KOPT-K1 (cell line): ENCODE measurements around the gene GEMIN5.
"Not testable (repeated sequence)": the region's sequence is repeated elsewhere in the genome, so short reads cannot be mapped to it uniquely, and the experiment has no call there.

Experiments used
- H3K27ac ChIP-seq: fragments of 200-600 bp; sonication (generic); 2 replicates; pipeline ENCODE4 v1.5.1; 2016; ENCODE audit warnings: antibody characterized with exemption, mild to moderate bottlenecking, low read depth, low read length; ENCODE audit not compliant: poor library complexity, severe bottlenecking
- H3K36me3 ChIP-seq: fragments of 200-600 bp; sonication (generic); 2 replicates; pipeline ENCODE4 v1.5.1; 2017; ENCODE audit warnings: antibody characterized with exemption, mild to moderate bottlenecking, low read length, moderate library complexity; ENCODE audit not compliant: insufficient read depth
- H3K9me3 ChIP-seq: fragments of 200-600 bp; sonication (generic); 2 replicates; pipeline ENCODE4 v1.5.1; 2017; ENCODE audit warnings: antibody characterized with exemption, low read length, mild to moderate bottlenecking; ENCODE audit not compliant: insufficient read depth, poor library complexity, severe bottlenecking

Gene GEMIN5

DNA sequence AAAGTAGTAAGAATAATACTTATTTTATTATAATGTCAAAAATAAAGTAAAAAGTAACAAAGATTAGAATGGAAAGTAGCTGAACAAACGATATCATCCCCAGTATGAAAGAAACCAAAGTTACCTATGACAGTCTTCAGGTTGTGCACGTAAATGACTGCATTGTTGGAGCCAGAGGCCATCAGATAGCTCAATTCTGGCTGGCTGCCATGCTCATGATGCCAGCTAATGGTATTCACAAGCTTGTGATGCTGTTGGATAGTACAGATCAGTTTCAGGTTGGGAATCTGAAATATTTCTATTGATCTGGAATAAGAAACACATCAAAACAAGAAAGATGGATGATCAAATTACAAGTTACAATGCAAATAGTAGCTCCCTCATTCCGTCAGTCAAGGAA lies 21.1 kb downstream of the GEMIN5 start:
- Histone ChIP-seq H3K36me3 (peaks cover 97% of the 10 kb centered on the region), H3K9me3 (no peaks in the 10 kb centered on the region), H3K27ac (no peak overlapping the region)

DNA sequence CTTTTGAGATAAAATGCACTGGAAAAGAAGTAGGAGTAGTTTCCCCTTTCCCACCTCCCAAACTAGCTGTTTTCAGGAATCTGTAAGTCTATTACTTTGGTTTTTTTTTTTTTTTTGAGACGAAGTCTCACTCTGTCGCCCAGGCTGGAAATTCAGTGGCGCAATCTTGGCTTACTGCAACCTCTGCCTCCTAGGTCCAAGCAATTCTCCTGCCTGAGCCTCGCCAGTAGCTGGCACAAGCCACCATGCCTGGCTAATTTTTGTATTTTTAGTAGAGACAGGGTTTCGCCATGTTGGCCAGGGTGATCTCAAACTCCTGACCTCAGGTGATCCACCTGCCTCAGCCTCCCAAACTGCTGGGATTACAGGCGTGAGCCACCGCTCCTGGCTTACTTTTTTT lies 32.4 kb downstream of the GEMIN5 start:
- H3K27ac ChIP-seq, result not testable (repeated sequence)
- peaks cover 98% of the 10 kb centered on the region for H3K36me3 ChIP-seq

DNA sequence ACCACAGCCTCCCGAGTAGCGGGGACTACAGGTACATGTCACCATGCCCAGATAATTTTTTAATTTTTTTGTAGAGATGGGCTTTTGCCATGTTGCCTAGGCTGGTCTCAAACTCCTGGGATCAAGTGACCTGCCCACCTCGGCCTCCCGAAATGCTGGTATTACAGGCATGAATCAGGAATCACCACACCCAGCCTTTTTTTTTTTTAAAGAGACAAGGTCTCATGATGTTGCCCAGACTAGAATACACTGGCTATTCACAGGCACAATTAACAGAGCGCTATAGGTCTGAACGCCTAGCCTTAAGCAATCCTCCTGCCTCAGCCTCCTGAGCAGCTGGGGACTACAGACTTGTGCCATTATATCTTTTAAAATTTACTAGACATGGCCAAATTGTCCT lies 36.1 kb downstream of the GEMIN5 start:
- Histone ChIP-seq H3K9me3 (no peaks in the 10 kb centered on the region), H3K36me3 (peaks cover 98% of the 10 kb centered on the region)

More for the DNA sequence above, 32.4 kb downstream of the GEMIN5 start:
- H3K9me3 ChIP-seq, result not testable (repeated sequence)

DNA sequence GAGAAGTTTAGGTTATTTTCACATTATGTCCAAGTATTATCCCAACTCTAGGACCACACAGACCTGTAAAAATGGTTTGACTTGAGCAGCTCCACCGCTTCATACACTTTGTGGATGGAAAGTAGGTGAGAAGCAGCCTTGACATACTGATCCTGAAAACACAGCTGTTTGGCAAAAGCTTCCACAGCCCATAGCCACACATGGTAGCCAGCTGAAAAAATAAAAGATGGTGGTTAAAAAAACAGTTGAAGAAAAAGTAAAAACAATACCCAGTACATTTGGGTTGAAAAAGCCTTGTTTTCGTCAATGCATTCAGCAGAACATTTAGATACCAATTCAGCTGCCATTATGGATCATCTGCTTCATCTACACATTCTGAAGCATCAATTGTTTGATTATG lies 36.7 kb downstream of the GEMIN5 start:
- Histone ChIP-seq H3K36me3 (peaks cover 98% of the 10 kb centered on the region), H3K27ac (no peak overlapping the region), H3K9me3 (no peaks in the 10 kb centered on the region)

More for the DNA sequence above, 36.1 kb downstream of the GEMIN5 start:
- H3K27ac ChIP-seq, result no peak overlapping the region

DNA sequence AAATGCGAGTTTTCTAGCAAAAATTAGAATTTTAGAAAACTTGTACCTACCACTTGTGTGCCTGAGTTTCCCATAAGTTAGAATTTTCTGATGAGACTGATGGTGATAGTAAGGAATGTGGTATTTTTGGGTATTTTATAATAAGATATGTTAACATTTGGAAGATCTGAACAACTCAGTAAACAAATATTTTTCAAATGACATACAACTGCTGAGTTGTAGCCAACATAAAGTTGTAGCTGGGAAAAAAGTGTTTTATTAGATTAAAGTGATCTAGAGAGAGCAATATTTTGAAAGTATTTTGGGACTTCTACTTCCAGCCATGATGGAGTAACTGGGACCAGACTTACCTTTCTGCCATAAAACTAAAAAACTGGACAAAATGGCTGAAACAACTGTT lies 37.9 kb downstream of the GEMIN5 start:
- H3K36me3 ChIP-seq, result peaks cover 98% of the 10 kb centered on the region
- H3K27ac ChIP-seq, result no peak overlapping the region
- H3K9me3 ChIP-seq, result no peaks in the 10 kb centered on the region

DNA sequence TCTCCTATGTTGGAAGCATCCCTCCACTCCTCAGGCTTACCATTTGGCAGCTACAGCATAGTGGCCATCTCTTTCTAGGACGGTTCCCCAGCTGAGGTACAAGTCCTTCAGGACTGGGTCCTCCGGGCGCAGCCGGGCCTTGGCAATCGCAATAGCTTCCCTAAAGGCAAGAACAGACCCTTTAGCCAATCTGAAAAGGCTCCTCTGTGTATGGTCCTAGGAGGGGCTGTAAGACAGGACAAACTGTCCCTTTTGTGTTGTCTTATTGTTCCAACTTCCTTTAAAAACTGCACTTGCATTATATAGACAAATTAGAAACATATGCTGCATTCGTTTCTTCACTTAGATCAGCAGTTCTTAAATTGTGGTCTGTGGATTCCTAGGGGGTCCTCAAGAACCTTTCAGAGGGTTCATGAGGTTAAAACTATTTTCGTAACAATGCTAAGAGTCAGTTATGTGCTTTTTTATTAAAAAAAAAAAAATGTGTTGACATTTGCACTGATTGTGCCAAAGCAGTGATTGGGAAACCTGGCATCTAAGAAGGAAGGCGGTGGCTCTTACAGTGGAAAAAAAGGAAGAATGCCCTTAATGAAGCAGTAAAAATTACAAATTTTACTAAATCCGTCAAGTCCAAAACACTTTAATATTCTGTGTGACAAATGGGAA lies 38.7 kb downstream of the GEMIN5 start:
- Histone ChIP-seq H3K27ac (no peak overlapping the region), H3K9me3 (no peaks in the 10 kb centered on the region), H3K36me3 (peaks cover 97% of the 10 kb centered on the region)

DNA sequence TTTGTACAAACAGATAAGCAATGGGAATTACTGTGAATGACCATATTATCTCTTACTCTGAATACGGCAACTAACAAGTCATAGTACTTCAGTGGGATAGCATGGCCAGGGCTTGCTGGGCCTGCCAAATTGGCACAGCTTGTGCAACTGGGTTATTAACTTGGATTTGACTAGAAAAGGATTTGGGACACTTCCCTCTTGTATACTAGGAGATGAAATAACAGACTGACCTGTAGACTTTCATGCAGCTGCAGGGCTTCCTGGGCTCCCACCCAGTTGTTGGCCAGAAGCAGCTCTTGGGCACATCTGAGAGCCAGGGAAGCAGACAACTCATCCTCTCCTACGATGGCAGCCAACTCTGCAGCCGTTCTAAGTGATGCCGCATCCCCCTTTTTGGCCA lies 39.8 kb downstream of the GEMIN5 start:
- no peak overlapping the region for H3K27ac ChIP-seq
- H3K9me3 ChIP-seq, result no peaks in the 10 kb centered on the region
- peaks cover 98% of the 10 kb centered on the region for H3K36me3 ChIP-seq

DNA sequence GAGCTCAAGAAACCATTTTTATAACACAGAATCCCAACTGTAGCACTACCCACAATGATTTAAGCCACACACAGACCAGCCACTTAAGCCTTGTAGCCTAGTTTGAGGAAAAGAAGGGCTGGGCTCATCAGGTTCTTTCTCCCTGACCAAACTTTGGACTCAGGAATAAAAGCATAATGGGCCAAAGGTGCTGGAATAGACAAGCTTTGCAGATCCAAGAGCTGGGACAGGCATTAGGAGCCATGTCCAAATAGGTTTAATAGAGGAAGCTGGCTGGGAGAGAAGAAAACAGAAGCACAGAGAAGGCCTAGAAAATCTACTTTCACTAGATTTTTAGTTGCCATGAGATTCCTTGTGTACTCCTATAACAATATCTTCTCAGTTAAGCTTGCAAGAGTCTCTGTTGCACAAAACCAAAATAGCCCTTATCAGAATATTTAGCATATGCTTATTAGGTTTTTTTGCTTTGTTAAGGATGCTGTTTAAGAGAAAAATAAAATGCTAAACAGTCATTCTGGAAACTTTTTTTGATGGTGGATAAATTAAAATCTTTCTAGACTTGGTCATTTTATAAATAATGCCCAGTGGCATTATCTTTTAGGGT lies 41.3 kb downstream of the GEMIN5 start:
- Histone ChIP-seq H3K9me3 (no peaks in the 10 kb centered on the region), H3K36me3 (peaks cover 98% of the 10 kb centered on the region), H3K27ac (no peak overlapping the region)

DNA sequence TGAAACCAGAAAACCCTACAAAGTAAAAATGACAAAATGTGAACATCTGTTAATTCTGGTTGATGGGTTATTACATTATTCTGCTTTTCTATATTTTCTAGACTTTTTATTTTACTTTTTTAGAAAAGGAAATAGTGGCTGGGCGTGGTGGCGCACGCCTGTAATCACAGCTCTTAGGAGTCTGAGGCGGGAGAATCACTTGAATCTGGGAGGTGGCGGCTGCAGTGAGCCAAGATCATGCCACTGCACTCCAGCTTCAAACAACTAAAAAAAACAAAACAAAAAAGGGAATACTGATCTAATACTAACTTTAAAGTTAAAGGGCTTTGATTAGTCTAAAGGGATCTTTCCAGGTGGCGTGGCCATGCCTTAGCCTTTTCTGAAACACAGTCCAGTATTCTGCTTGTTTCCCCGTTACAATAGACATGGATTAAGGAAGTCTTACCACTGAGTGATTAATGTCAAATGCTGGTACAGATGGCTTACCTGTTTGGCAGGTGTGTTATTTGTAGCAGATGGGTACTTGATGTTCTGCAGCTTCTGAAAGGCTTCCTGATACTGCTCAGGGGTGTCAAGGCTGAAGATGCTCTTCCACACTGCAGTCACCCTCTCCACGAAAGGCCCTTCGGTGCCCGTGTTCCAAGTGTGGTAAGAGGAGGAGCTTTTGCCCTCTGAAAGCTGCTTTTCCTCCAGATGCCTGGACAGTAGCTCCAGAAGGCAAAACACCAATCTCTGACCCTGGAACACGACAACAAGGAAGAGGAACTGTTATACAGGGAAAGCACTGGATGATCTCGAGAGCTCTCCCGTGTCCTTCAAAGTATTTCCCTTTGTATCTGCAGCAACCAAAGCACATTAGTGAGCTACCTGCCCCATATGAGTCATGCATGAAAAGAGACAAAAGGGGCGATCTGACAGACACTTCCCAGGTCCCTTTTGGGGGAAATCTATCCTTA lies 42.1 kb downstream of the GEMIN5 start:
- H3K27ac ChIP-seq, result no peak overlapping the region
- peaks cover 98% of the 10 kb centered on the region for H3K36me3 ChIP-seq
- H3K9me3 ChIP-seq, result no peaks in the 10 kb centered on the region

DNA sequence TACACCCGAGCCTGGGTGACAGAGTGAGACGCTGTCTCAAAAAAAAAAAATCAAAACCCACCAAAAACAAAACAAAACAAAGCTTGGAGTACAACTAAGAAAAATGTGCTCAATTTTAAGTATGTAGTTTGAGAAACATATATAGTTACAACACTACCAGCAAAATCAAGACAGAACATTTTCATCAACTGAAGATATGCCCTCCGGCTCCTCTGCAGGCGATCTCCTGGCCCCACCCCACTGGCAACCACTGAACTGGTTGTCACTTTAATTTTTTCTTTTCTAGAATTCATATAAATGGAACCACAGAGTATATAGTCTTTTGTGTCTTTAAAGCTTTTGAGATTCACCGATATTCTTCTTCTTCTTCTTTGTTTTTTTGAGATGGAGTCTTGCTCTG lies 44.6 kb downstream of the GEMIN5 start:
- H3K36me3 ChIP-seq, result peaks cover 98% of the 10 kb centered on the region
- H3K27ac ChIP-seq, result no peak overlapping the region
- H3K9me3 ChIP-seq, result no peaks in the 10 kb centered on the region

DNA sequence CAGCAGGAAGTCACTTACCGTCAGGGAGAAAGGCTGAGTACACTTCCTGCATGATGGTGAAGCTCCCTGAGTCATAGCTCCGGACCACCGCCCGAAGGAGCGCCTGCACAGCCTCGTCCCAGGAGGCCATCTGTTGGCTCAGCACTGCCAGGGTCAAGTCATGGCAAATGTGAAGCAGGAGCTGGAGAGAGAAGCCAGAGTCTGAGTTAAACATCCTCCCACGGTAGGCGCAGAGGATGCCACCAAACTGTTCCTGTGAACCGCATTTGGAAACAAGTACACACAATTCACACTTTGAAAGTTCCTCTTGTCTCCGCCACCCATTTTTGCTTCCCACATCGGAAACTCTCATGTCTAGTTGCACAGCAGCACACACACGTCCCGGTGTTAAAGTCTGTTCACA lies 45.6 kb downstream of the GEMIN5 start:
- peaks cover 98% of the 10 kb centered on the region for H3K36me3 ChIP-seq
- no peak overlapping the region for H3K27ac ChIP-seq
- H3K9me3 ChIP-seq, result no peaks in the 10 kb centered on the region

DNA sequence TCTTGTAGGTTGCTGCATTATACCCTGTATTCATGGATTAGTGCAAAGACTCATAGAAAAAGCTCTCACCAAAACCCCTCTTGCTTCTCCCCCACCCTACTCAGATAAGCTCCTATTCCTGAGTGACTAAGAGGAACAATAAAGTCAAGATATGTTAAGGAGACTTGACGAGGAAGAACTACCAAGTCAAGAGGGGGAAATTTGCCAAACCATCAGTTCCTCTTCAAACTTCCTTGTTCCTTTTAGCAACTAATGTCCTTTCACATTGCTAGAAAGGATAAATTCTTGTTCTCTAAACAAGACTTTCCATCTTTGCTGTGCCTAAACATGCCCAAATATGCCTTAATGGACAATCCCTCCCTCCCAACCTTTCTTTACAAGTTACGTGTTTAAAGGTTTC lies 52.6 kb downstream of the GEMIN5 start:
- peaks cover 68% of the 10 kb centered on the region for H3K36me3 ChIP-seq
- H3K9me3 ChIP-seq, result peaks cover 23% of the 10 kb centered on the region
- H3K27ac ChIP-seq, result no peak overlapping the region

DNA sequence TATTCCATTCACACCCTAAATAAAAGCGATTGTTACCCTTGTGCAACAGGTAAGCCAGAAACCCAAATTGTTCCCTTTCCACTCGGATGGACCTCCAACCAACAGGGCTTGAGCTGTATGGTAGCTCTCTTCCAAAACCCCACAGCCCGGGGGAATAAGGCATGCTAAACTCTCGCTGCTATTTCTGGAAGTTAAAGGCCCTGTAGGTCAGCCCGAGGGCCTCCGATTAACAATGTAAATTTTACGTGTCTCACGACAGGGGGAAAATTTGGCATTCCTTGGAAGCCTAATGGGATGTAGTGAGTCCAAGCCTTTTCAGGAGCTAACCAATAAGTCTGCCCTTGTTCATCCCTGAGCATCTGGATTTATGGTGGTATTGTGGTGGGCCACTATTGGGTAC lies 53.6 kb downstream of the GEMIN5 start:
- Histone ChIP-seq H3K27ac (no peak overlapping the region), H3K36me3 (peaks cover 63% of the 10 kb centered on the region), H3K9me3 (peaks cover 23% of the 10 kb centered on the region)

DNA sequence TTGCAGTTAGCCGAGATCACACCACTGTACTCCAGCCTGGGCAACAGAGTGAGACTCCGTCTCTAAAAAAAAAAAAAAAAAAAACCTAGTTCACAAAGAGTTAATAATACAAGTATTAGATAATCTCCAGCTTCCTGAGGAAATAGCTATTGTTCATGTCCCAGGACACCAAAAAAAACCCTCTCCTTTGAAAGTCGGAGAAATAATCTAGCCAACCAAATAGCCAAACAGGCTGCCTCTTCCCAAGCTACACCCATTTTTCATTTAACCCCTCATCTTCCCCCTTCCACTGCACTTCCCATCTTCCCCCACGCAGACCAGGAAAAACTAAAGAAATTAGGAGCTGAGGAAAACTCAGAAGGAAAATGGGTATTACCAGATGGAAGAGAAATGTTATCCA lies 56.0 kb downstream of the GEMIN5 start:
- Histone ChIP-seq H3K27ac (no peak overlapping the region), H3K36me3 (peaks cover 63% of the 10 kb centered on the region)

DNA sequence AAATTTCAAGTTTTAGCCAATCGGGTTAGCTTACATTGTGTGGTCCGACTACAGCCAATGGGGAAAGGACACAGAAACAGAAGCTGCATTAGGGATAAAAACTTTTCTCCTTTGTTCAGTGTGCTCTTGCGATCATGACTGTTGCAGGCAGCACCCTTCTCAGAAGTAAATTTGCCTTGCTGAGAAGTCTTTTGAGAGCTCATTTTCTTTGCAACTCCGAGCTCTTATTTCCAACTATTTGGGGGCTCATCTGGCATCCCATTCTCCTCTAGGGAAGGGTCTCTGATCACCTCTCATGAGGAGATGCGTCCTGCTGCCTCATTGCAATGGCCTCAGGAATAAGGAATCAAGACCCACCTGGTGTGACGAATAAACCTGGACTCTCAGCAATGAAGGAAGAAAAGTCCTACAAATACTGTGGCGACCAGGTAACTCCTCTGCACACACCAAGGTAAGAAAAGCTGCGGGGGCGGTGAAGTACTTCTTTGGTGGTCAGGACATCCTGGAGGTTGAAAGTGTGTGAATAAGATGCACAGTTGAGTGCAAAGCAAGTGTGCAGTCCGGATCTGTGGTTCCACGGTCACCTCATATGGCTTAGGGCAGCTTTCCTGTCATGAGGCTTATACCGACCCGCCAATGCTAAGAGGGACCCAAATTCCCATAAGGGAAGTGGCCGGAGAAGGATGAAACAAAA lies 59.2 kb downstream of the GEMIN5 start:
- Histone ChIP-seq H3K9me3 (peaks cover 18% of the 10 kb centered on the region), H3K36me3 (peaks cover 66% of the 10 kb centered on the region), H3K27ac (no peak overlapping the region)

More for the DNA sequence above, 56.0 kb downstream of the GEMIN5 start:
- H3K9me3 ChIP-seq, result peaks cover 39% of the 10 kb centered on the region
